HG03196 (cell line): ENCODE measurements around the gene NINJ1.

Experiments
- ATAC-seq: cut with Tn5 transposase; IDR thresholded peaks from one replicate; pipeline ENCODE4 v1.9.1; 2021; ENCODE audit not compliant: unreplicated experiment

NINJ1 gene

GRCh38 chr9:93090091-93090655 lies 43.9 kb downstream of the NINJ1 start:
- ATAC-seq, result no peak

- ATAC-seq, result no peak
Observed at GRCh38 chr9:93089481-93089991, 44.5 kb downstream of the NINJ1 start.

GRCh38 chr9:93089024-93089423 lies 45.0 kb downstream of the NINJ1 start:
- no peak for ATAC-seq

- no peak for ATAC-seq
Observed at GRCh38 chr9:93088656-93089015, 45.4 kb downstream of the NINJ1 start.

- no peak for ATAC-seq
Observed at GRCh38 chr9:93087971-93088655, 45.9 kb downstream of the NINJ1 start.

- ATAC-seq, result no peak
Observed at GRCh38 chr9:93086447-93087224, 47.4 kb downstream of the NINJ1 start.

GRCh38 chr9:93085676-93086075 lies 48.4 kb downstream of the NINJ1 start:
- ATAC-seq, result no peak

- no peak for ATAC-seq
Observed at GRCh38 chr9:93084471-93084881, 49.6 kb downstream of the NINJ1 start.

- ATAC-seq, result no peak
Observed at GRCh38 chr9:93083592-93084470, 50.2 kb downstream of the NINJ1 start.

GRCh38 chr9:93082841-93083411 lies 51.1 kb downstream of the NINJ1 start:
- ATAC-seq, result no peak

- ATAC-seq, result no peak
Observed at GRCh38 chr9:93081931-93082330, 52.1 kb downstream of the NINJ1 start.

GRCh38 chr9:93081081-93081529 lies 52.9 kb downstream of the NINJ1 start:
- no peak for ATAC-seq

GRCh38 chr9:93080406-93080805 lies 53.6 kb downstream of the NINJ1 start:
- no peak for ATAC-seq

GRCh38 chr9:93079371-93079770 lies 54.7 kb downstream of the NINJ1 start:
- ATAC-seq, result no peak

GRCh38 chr9:93077811-93078210 lies 56.2 kb downstream of the NINJ1 start:
- no peak for ATAC-seq

GRCh38 chr9:93077367-93077766 lies 56.7 kb downstream of the NINJ1 start:
- ATAC-seq, result no peak

GRCh38 chr9:93076792-93077128 lies 57.3 kb downstream of the NINJ1 start:
- ATAC-seq, result no peak

GRCh38 chr9:93076101-93076791 lies 57.8 kb downstream of the NINJ1 start:
- no peak for ATAC-seq

GRCh38 chr9:93072383-93072795 lies 61.7 kb downstream of the NINJ1 start:
- no peak for ATAC-seq
